ENCODE results near the gene FOXO6.

The FOXO6 gene

DNA sequence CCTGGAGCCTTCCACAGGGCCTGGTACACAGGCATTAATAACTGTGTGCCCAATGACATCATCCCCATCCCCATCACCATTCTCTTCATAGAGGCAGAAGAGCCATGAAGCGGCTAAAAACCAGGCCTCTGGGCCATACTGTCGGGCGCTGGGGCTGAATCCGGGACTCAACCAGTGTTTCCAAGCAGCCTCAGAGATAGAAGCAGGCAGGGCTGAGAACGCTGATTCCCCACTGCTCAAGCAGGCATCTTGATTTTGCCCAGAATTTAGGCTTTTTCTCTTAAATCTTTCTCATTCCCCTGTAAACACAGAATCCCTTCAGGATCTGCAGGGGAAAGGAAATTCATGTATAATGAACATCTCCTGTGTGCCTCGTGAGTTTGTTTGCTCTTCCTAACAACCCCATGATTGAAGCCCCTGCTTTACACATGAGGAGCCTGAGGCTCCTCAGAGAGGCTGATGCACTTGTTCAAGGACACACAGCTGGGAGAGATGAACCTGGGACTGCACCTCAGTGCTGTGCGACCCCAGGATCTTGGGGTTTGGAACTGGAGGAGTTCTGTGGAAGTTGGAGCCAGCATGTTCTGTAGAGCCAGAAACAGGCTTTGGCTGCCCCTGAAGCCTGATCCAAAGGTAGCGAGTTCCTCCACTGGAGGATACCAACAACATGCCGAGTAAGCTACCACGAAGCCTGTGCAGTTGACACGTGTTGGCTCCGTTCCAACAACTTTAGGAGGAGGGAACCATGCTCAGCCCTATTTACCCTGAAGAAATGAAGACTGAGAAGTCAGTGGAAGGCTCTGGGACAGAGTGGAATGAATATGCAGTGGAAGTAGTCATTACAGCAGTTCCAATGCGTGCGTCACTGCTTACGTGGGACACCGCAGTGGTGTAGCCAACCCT, 67.8 kb downstream of the FOXO6 start:
- no peak for DNase-seq

DNA sequence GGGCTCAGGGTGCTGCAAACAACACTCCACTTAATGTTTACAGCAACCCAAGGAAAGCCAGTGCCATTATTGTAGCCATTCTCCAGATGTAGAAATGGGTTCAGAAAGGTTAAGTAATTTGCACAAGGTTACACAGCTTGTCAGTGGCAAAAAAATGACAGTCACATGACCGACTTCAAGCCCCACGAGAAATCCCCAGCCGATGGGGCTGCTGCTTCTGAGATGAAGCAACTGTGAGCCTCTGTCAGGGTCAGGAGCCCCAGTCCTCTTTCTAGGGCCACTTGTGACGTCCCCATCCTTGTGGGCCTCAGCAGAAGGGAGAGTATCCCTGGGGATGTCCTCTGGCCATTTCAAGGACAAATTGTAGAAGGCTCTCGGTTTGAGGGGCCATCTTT, 68.4 kb downstream of the FOXO6 start:
- DNase-seq, result no peak

DNA sequence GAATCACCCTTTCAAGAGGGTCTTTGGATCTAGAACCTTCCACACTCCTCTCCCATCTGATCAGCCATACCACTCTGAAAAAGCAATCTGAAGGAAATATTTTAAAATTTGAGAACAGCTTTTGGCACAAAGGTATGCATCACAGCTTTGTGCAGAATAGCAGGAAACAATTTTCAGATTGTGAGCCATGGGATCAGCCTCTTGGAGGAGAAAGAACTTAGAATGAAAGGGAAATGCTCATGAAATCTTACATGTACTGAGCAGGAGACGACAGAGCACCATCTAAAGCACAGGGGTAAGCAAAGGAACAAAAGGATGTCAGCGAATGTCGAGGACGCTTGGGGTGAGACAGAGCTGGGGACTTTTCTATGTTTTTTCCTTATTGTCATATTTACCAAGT, 68.8 kb downstream of the FOXO6 start:
- DNase-seq, result no peak

GRCh38 chr1:41430582-41430981, 69.3 kb downstream of the FOXO6 start:
- DNase-seq, result no peak

- DNase-seq, result no peak
These were observed 70.5 kb downstream of the FOXO6 start for GRCh38 chr1:41431490-41432350.
